K562 (cell line): ENCODE measurements around the gene ANKS1B. TPM values are rescaled to one million over a fixed set of nuclear protein-coding genes. Genes with fewer than 3 reads are reported as not detected.

ENCODE experiments used
- DIDO1 ChIP-seq: fragments of 450-650 bp; IDR thresholded peaks from 2 replicates; pipeline ENCODE4 v1.6.1; 2016; ENCODE audit warnings: low read depth, missing biosample characterization, missing genetic modification characterization
- E2F5 ChIP-seq: sonication (generic); formaldehyde crosslinking; IDR thresholded peaks from 2 replicates; pipeline ENCODE4 v1.8.0; 2022; ENCODE audit warnings: mild to moderate bottlenecking, missing genetic modification reagents
- ELF2 ChIP-seq: fragments of 250-450 bp; sonication (Bioruptor Pico); IDR thresholded peaks from 2 replicates; pipeline ENCODE4 v1.5.0; 2021; ENCODE audit warnings: mild to moderate bottlenecking
- ESRRB ChIP-seq: fragments of 250-450 bp; sonication (Bioruptor Pico); IDR thresholded peaks from 2 replicates; pipeline ENCODE4 v1.5.0; 2020; ENCODE audit warnings: mild to moderate bottlenecking, moderate library complexity, borderline replicate concordance
- KAT8 ChIP-seq: fragments of 450-650 bp; IDR thresholded peaks from 2 replicates; pipeline ENCODE4 v1.6.1; 2016; ENCODE audit warnings: low read depth, mild to moderate bottlenecking
- STAT6 ChIP-seq: sonication (generic); formaldehyde crosslinking; IDR thresholded peaks from 2 replicates; pipeline ENCODE4 v1.8.1; 2023; ENCODE audit warnings: mild to moderate bottlenecking, missing genetic modification reagents
- ZBTB33 ChIP-seq: sonication (generic); formaldehyde crosslinking; IDR thresholded peaks from 2 replicates; pipeline ENCODE4 v1.8.1; 2023; ENCODE audit warnings: mild to moderate bottlenecking, missing genetic modification reagents
- ZC3H8 ChIP-seq: fragments of 450-650 bp; IDR thresholded peaks from 2 replicates; pipeline ENCODE4 v1.6.1; 2017
- ZFP1 ChIP-seq: fragments of 450-650 bp; formaldehyde crosslinking; IDR thresholded peaks from 2 replicates; pipeline ENCODE4 v1.4.0; 2020; ENCODE audit warnings: mild to moderate bottlenecking, mixed read lengths
- polyA plus RNA-seq, 8 experiments: library from polyadenylated mRNA; depleted of rRNA in 4 of 8; stranded (reverse) in 5 of 8; unstranded in 3 of 8; fragments of >200 nt; fragmentation: Nextera tagmentation in 2 of 8; fragmentation: Illumina TruSeq in 1 of 8; extraction: Ambion mirVana in 2 of 8; extraction: Trizol in 1 of 8; gene quantifications; 2 replicates each; pipeline versions ENCODE4 v1.2.1 to v1.2.3, GENCODE V29; 2011 to 2014; ENCODE audit warnings: inconsistent platforms in 1 of 8, missing spikeins in 1 of 8
- total RNA-seq, 7 experiments: library from RNA; depleted of rRNA in 6 of 7; stranded (reverse); fragments of >200 nt in 6 of 7; fragmentation: Illumina TruSeq in 2 of 7; extraction: Trizol in 2 of 7; gene quantifications; 2 replicates each; pipeline versions ENCODE4 v1.2.1 to v1.2.3, GENCODE V29; 2011 to 2021; ENCODE audit warnings: low replicate concordance in 1 of 7

Gene ANKS1B
- total and polyA plus RNA-seq, 9 of the 15 experiments (the other 6 are each of a cell fraction or from before 2014, with no cell fraction given): 0.04 to 0.47 (median 0.28) TPM; not detected in 4

- TF ChIP-seq STAT6 (CRISPR knock-in tag) (no peak), ZFP1 (no peak), ZBTB33 (CRISPR knock-in tag) (no peak), DIDO1 (tag) (no peak), ELF2 (no peak), ESRRB (CRISPR knock-in tag) (no peak), ZC3H8 (no peak), KAT8 (no peak), E2F5 (CRISPR knock-in tag) (no peak)
Observed at GRCh38 chr12:99261256-99261655, 723.5 kb downstream of the ANKS1B start (continued).
